ENCODE results near the gene PRKACA. TPM values are rescaled to one million over a fixed set of nuclear protein-coding genes. Genes with fewer than 3 reads are reported as not detected.
A peak's percentile ranks its signal among the peaks of the same experiment; 100 is the strongest.

The PRKACA gene
- polyA plus RNA-seq, 1 experiment = 17.9 TPM

- Histone ChIP-seq H3K4me3 (ENCODE audit: low read depth, low read length) (peak overlapping the region; percentile 81), H3K9me3 (ENCODE audit: control insufficient read depth, insufficient read depth, low read length) (no peaks in the 10 kb centered on the region; the same call in 1 of the 2 replicates), H3K27me3 (ENCODE audit: control insufficient read depth, insufficient read depth, low read length) (no peaks in the 10 kb centered on the region), H3K27ac (ENCODE audit: low read depth, low read length) (no peak overlapping the region)
- DNase-seq (ENCODE audit: low read depth, low spot score) = no peak
- POLR2A ChIA-PET = interaction anchor here (1.0 to 1.2 kb wide), 3 partner anchors 13 to 36 kb away, joined by 3 to 6 read pairs (median 5); partner anchors contain the start of gene ASF1B
- CTCF ChIA-PET = interaction anchor here (0.7 kb wide), 1 partner anchor 18 kb away, joined by 4 read pairs; no protein-coding TSS in a partner anchor
- TF ChIP-seq, protein P1, sequence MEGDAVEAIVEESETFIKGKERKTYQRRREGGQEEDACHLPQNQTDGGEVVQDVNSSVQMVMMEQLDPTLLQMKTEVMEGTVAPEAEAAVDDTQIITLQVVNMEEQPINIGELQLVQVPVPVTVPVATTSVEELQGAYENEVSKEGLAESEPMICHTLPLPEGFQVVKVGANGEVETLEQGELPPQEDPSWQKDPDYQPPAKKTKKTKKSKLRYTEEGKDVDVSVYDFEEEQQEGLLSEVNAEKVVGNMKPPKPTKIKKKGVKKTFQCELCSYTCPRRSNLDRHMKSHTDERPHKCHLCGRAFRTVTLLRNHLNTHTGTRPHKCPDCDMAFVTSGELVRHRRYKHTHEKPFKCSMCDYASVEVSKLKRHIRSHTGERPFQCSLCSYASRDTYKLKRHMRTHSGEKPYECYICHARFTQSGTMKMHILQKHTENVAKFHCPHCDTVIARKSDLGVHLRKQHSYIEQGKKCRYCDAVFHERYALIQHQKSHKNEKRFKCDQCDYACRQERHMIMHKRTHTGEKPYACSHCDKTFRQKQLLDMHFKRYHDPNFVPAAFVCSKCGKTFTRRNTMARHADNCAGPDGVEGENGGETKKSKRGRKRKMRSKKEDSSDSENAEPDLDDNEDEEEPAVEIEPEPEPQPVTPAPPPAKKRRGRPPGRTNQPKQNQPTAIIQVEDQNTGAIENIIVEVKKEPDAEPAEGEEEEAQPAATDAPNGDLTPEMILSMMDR (IDR thresholded peaks at IDR 0.05; ENCODE audit: low read depth, low read length) = no peak
These were observed 514 bp downstream of the PRKACA start for GRCh38 chr19:14116918-14117578.

DNA sequence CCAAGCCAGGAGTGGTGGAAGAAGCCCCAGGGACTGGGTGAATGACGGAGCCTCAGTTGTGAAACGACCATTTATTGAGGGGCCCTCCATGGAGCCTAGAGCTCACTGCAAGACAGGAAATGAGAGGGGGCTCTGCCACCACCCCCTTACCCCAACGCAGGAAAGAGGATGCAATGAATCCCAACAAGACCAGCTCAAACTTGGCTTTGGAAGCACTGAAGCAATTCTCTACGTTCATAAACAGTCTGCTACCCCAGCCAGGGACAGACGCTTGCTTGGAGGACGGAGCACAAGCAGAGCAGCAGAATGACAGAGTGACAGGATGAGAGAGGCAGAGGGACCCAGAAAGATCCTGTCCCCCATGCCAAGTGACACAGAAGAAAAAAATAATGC lies 1.0 kb downstream of the PRKACA start:
- TF ChIP-seq, protein P1 (IDR thresholded peaks at IDR 0.05; ENCODE audit: low read depth, low read length) = no peak
- DNase-seq (ENCODE audit: low read depth, low spot score) = no peak
- no peak overlapping the region for H3K27ac ChIP-seq (ENCODE audit: low read depth, low read length)
- ChIA-PET POLR2A (no interaction called here), CTCF (interaction anchor here (1.5 to 3.0 kb wide), 3 partner anchors 20 to 44 kb away, joined by 3 to 18 read pairs (median 5); partner anchors contain the start of genes ASF1B and MISP3)
- peak overlapping the region; percentile 81 for H3K4me3 ChIP-seq (ENCODE audit: low read depth, low read length)
- H3K9me3 ChIP-seq (ENCODE audit: control insufficient read depth, insufficient read depth, low read length) = no peaks in the 10 kb centered on the region; the same call in 1 of the 2 replicates
- no peaks in the 10 kb centered on the region for H3K27me3 ChIP-seq (ENCODE audit: control insufficient read depth, insufficient read depth, low read length)

- TF ChIP-seq, protein P1 (IDR thresholded peaks at IDR 0.05; ENCODE audit: low read depth, low read length) = no peak
- Histone ChIP-seq H3K4me3 (ENCODE audit: low read depth, low read length) (no peak overlapping the region), H3K27me3 (ENCODE audit: control insufficient read depth, insufficient read depth, low read length) (no peaks in the 10 kb centered on the region), H3K9me3 (ENCODE audit: control insufficient read depth, insufficient read depth, low read length) (no peaks in the 10 kb centered on the region; the same call in 1 of the 2 replicates), H3K27ac (ENCODE audit: low read depth, low read length) (no peak overlapping the region)
- ChIA-PET CTCF (interaction anchor here (1.0 to 3.0 kb wide), 5 partner anchors 21 to 235 kb away, joined by 3 to 18 read pairs (median 4); partner anchors contain the start of genes ASF1B and MISP3), POLR2A (no interaction called here)
- no peak for DNase-seq (ENCODE audit: low read depth, low spot score)
These were observed 1.8 kb downstream of the PRKACA start for GRCh38 chr19:14115756-14116155.

DNA sequence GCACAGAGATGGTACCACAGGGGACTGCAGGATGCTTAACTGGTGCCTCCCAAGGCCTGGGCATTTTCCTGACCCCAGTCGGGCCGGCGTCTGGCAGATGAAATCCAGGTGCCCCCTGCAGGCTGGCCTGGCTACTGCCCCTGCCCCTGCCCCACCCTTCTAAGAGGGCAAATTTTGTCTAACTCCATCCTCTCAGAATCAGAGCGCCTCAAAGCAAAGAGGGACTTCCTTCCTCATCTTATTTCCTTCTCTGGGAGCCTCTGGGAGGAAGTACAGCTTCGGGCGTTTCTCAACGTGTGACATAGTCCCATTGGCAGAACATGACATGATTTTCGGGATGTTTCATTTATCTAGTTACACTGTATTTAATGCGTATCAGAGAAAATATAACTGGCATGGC lies 2.7 kb downstream of the PRKACA start:
- CTCF ChIA-PET = interaction anchor here (0.6 to 3.0 kb wide), 8 partner anchors 11 to 279 kb away, joined by 3 to 18 read pairs (median 4); partner anchors contain the start of genes ASF1B and MISP3

More for the DNA sequence above, 2.7 kb downstream of the PRKACA start:
- H3K27me3 ChIP-seq (ENCODE audit: control insufficient read depth, insufficient read depth, low read length) = no peaks in the 10 kb centered on the region
- DNase-seq (ENCODE audit: low read depth, low spot score) = no peak
- no peak overlapping the region for H3K4me3 ChIP-seq (ENCODE audit: low read depth, low read length)
- no peaks in the 10 kb centered on the region; the same call in 1 of the 2 replicates for H3K9me3 ChIP-seq (ENCODE audit: control insufficient read depth, insufficient read depth, low read length)
- POLR2A ChIA-PET = no interaction called here
- TF ChIP-seq, protein P1 (IDR thresholded peaks at IDR 0.05; ENCODE audit: low read depth, low read length) = peak; percentile 49
- H3K27ac ChIP-seq (ENCODE audit: low read depth, low read length) = no peak overlapping the region
